HepG2 (cell line): ENCODE measurements around the gene ABCB6. TPM values are rescaled to one million over a fixed set of nuclear protein-coding genes. Genes with fewer than 3 reads are reported as not detected.

Experiments
- BRCA1 ChIP-seq: sonication (generic); formaldehyde crosslinking; IDR thresholded peaks from 2 replicates; pipeline ENCODE4 v1.4.0; 2020; ENCODE audit warnings: missing genetic modification reagents
- EEA1 ChIP-seq: sonication (generic); formaldehyde crosslinking; IDR thresholded peaks from 2 replicates; pipeline ENCODE4 v1.5.1; 2020; ENCODE audit warnings: mild to moderate bottlenecking, missing genetic modification reagents, borderline replicate concordance
- FIP1L1 ChIP-seq: fragments of 200-400 bp; formaldehyde crosslinking; IDR thresholded peaks from 2 replicates; pipeline ENCODE4 v1.6.1; 2018; ENCODE audit warnings: low read depth, mild to moderate bottlenecking, low read length, moderate library complexity, borderline replicate concordance; ENCODE audit not compliant: insufficient read depth
- FOSL1 ChIP-seq: sonication (generic); formaldehyde crosslinking; IDR thresholded peaks from 2 replicates; pipeline ENCODE4 v1.9.0; 2021; ENCODE audit warnings: missing genetic modification reagents, borderline replicate concordance
- FOXO1 ChIP-seq: sonication (generic); formaldehyde crosslinking; IDR thresholded peaks from 2 replicates; pipeline ENCODE4 v1.4.0; 2020; ENCODE audit warnings: missing genetic modification reagents
- HDAC2 ChIP-seq: sonication (generic); formaldehyde crosslinking; IDR thresholded peaks from 2 replicates; pipeline ENCODE4 v1.4.0; 2020; ENCODE audit warnings: missing genetic modification reagents
- HNF4G ChIP-seq, 2 experiments: sonication (generic) in 1 of 2; formaldehyde crosslinking in 1 of 2; IDR thresholded peaks; 2 replicates each; pipeline versions ENCODE4 v1.4.0 to v1.6.1; 2011 to 2020; ENCODE audit warnings: borderline replicate concordance in 2 of 2, low read depth in 2 of 2, mild to moderate bottlenecking in 2 of 2, low read length in 1 of 2, missing genetic modification reagents in 1 of 2, moderate library complexity in 1 of 2
- MBD4 ChIP-seq: IDR thresholded peaks from 2 replicates; pipeline ENCODE4 v1.6.1; 2012; ENCODE audit warnings: low read length, inconsistent platforms, borderline replicate concordance
- MEIS1 ChIP-seq: sonication (generic); formaldehyde crosslinking; IDR thresholded peaks from 2 replicates; pipeline ENCODE4 v1.9.0; 2021; ENCODE audit warnings: mild to moderate bottlenecking, missing genetic modification reagents, moderate library complexity, borderline replicate concordance
- SKIL ChIP-seq: sonication (generic); formaldehyde crosslinking; IDR thresholded peaks from 2 replicates; pipeline ENCODE4 v1.8.0; 2022; ENCODE audit warnings: missing genetic modification reagents, mild to moderate bottlenecking, moderate library complexity, borderline replicate concordance
- TMF1 ChIP-seq: sonication (generic); formaldehyde crosslinking; IDR thresholded peaks from 2 replicates; pipeline ENCODE4 v1.8.1; 2022; ENCODE audit warnings: low read depth, missing genetic modification reagents
- XRCC5 ChIP-seq: fragments of 200-400 bp; formaldehyde crosslinking; optimal IDR thresholded peaks from 2 replicates; pipeline ENCODE3; 2017; ENCODE audit warnings: mild to moderate bottlenecking, low read length
- YEATS2 ChIP-seq: sonication (generic); formaldehyde crosslinking; IDR thresholded peaks from 2 replicates; pipeline ENCODE4 v1.4.0; 2020; ENCODE audit warnings: missing genetic modification reagents, borderline replicate concordance
- ZBTB33 ChIP-seq: sonication (generic); formaldehyde crosslinking; IDR thresholded peaks from 2 replicates; pipeline ENCODE4 v1.4.0; 2020; ENCODE audit warnings: missing genetic modification reagents
- ZNF12 ChIP-seq: sonication (generic); formaldehyde crosslinking; IDR thresholded peaks from 2 replicates; pipeline ENCODE4 v1.5.0; 2020; ENCODE audit warnings: missing genetic modification reagents
- ZNF17 ChIP-seq: sonication (generic); formaldehyde crosslinking; IDR thresholded peaks from 2 replicates; pipeline ENCODE4 v1.5.0; 2020; ENCODE audit warnings: mild to moderate bottlenecking, missing genetic modification reagents
- ZNF20 ChIP-seq: sonication (generic); formaldehyde crosslinking; IDR thresholded peaks from 2 replicates; pipeline ENCODE4 v1.4.0; 2020; ENCODE audit warnings: mild to moderate bottlenecking, moderate library complexity, missing genetic modification reagents
- ZNF547 ChIP-seq: sonication (generic); formaldehyde crosslinking; IDR thresholded peaks from 2 replicates; pipeline ENCODE4 v1.5.1; 2020; ENCODE audit warnings: mild to moderate bottlenecking, missing genetic modification reagents
- ZNF652 ChIP-seq: IDR thresholded peaks from 2 replicates; pipeline ENCODE4 v1.6.1; 2016; ENCODE audit warnings: low read depth, borderline replicate concordance
- polyA plus RNA-seq, 8 experiments: library from polyadenylated mRNA; depleted of rRNA in 3 of 8; stranded (reverse) in 7 of 8; unstranded in 1 of 8; fragments of >200 nt; fragmentation: Illumina TruSeq in 4 of 8; extraction: Trizol in 4 of 8; gene quantifications; 2 replicates each; pipeline versions ENCODE4 v1.2.1 to v1.2.3, GENCODE V29; 2011 to 2016; ENCODE audit warnings: low read depth in 4 of 8, missing spikeins in 1 of 8, mixed read lengths in 1 of 8; ENCODE audit not compliant: insufficient read depth in 1 of 8
- total RNA-seq, 5 experiments: library from RNA; depleted of rRNA; stranded (reverse); fragments of >200 nt; fragmentation: Illumina TruSeq; extraction: Trizol; gene quantifications; 2 replicates each; pipeline ENCODE4 v1.2.3, GENCODE V29; 2016; ENCODE audit warnings: low read depth in 1 of 5
- TF ChIP-seq, protein P1 (sequence below): sonication (generic); formaldehyde crosslinking; IDR thresholded peaks from 2 replicates; pipeline ENCODE4 v1.8.1; 2023; ENCODE audit warnings: mild to moderate bottlenecking, missing genetic modification reagents
- TF ChIP-seq, protein P2 (sequence below): sonication (generic); formaldehyde crosslinking; IDR thresholded peaks from 2 replicates; pipeline ENCODE4; 2020; ENCODE audit warnings: missing genetic modification reagents, mild to moderate bottlenecking, borderline replicate concordance

Gene ABCB6
- total and polyA plus RNA-seq, 2 of the 13 experiments (the other 11 are each of a cell fraction or from before 2014, with no cell fraction given), result 91.1 to 137 TPM

DNA sequence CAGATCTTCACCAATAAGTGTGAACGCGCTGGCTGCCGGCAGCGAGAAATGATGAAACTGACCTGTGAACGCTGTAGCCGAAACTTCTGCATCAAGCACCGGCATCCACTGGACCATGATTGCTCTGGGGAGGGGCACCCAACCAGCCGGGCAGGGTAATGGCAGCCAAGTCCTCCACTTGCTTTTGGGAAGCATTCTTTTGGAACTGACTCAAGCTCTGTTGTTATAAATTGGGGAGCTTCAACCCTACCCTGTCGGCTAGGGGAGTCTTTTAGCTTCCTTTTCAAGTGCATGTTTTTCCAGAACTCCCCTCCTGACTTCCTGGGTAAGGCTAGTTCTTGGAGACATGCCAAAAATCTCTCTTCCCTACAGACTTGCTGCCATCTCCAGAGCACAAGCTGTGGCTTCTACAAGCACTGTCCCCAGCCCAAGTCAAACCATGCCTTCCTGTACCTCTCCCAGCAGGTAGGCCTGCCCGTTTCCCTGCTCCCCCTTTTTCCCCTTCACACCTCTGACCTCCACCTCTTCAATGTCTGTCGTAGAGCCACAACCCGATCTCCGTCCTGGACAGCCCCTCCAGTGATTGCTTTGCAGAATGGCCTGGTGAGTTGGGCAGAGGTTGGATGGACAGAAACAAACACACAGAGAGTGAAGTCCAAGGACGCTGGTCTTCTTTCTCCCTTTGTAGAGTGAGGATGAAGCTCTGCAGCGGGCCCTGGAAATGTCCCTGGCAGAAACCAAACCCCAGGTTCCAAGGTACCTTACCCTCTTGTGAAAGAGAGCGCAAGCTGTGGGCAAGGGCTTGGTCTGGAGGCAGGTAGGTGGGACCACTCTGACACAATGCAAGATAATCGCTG is 10.6 kb downstream of the ABCB6 start (continued):
- TF ChIP-seq SKIL, result peak; percentile 45; the same call in 1 of the 2 replicates
- TF ChIP-seq MEIS1 (CRISPR knock-in tag), result 0 out of 2 replicates have a peak, but pooled peaks have one; percentile 33
- TF ChIP-seq ZBTB33 (CRISPR knock-in tag), result no peak; the same call in none of the 2 replicates
- TF ChIP-seq, protein P1, sequence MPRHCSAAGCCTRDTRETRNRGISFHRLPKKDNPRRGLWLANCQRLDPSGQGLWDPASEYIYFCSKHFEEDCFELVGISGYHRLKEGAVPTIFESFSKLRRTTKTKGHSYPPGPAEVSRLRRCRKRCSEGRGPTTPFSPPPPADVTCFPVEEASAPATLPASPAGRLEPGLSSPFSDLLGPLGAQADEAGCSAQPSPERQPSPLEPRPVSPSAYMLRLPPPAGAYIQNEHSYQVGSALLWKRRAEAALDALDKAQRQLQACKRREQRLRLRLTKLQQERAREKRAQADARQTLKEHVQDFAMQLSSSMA, result no peak
- TF ChIP-seq FOXO1 (CRISPR knock-in tag), result peak; percentile 91
- peak; percentile 48 for TF ChIP-seq XRCC5
- no peak for TF ChIP-seq ZNF20 (CRISPR knock-in tag)
- TF ChIP-seq ZNF652 (CRISPR knock-in tag), result no peak
- TF ChIP-seq HDAC2 (CRISPR knock-in tag), result peak; percentile 94
- TF ChIP-seq BRCA1 (CRISPR knock-in tag), result no peak
- no peak for TF ChIP-seq ZNF12 (CRISPR knock-in tag)
- TF ChIP-seq ZNF17 (CRISPR knock-in tag), result no peak
- TF ChIP-seq, protein P2, sequence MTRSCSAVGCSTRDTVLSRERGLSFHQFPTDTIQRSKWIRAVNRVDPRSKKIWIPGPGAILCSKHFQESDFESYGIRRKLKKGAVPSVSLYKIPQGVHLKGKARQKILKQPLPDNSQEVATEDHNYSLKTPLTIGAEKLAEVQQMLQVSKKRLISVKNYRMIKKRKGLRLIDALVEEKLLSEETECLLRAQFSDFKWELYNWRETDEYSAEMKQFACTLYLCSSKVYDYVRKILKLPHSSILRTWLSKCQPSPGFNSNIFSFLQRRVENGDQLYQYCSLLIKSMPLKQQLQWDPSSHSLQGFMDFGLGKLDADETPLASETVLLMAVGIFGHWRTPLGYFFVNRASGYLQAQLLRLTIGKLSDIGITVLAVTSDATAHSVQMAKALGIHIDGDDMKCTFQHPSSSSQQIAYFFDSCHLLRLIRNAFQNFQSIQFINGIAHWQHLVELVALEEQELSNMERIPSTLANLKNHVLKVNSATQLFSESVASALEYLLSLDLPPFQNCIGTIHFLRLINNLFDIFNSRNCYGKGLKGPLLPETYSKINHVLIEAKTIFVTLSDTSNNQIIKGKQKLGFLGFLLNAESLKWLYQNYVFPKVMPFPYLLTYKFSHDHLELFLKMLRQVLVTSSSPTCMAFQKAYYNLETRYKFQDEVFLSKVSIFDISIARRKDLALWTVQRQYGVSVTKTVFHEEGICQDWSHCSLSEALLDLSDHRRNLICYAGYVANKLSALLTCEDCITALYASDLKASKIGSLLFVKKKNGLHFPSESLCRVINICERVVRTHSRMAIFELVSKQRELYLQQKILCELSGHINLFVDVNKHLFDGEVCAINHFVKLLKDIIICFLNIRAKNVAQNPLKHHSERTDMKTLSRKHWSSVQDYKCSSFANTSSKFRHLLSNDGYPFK (CRISPR knock-in tag), result peak; percentile 67; the same call in 1 of the 2 replicates
- TF ChIP-seq FIP1L1, result no peak
- TF ChIP-seq HNF4G (IDR thresholded peaks at IDR 0.05; ENCODE audit: borderline replicate concordance, low read depth, low read length), result peak; percentile 89
- peak; percentile 96; the same call in 1 of the 2 replicates for TF ChIP-seq HNF4G (CRISPR knock-in tag; IDR thresholded peaks at IDR 0.05; ENCODE audit: borderline replicate concordance, low read depth)
- no peak; the same call in 1 of the 2 replicates for TF ChIP-seq MBD4
- peak; percentile 64 for TF ChIP-seq ZNF547
- peak; percentile 24; the same call in 1 of the 2 replicates for TF ChIP-seq YEATS2
- TF ChIP-seq EEA1 (CRISPR knock-in tag), result no peak
- 0 out of 2 replicates have a peak, but pooled peaks have one; percentile 18 for TF ChIP-seq TMF1 (CRISPR knock-in tag)
- no peak for TF ChIP-seq FOSL1 (CRISPR knock-in tag)
